Mesenchymal stem cell (in vitro differentiated cells and primary cell): ENCODE data around the gene GRK6. TPM values are rescaled to one million over a fixed set of nuclear protein-coding genes. Genes with fewer than 3 reads are reported as not detected.

Experiments used
- DNase-seq: peaks from one replicate; pipeline ENCODE4 v3.0.0-alpha.2; 2013
- H2AFZ ChIP-seq: one replicate; pipeline ENCODE4 v1.6.1; 2013; ENCODE audit warnings: low read depth, mild to moderate bottlenecking, control low read depth, inconsistent platforms, low read length, moderate library complexity
- H2AK5ac ChIP-seq: 2 replicates; pipeline ENCODE4 v1.6.1; 2013; ENCODE audit warnings: low read length, moderate library complexity, mild to moderate bottlenecking, inconsistent platforms; ENCODE audit not compliant: severe bottlenecking
- H2BK120ac ChIP-seq: one replicate; pipeline ENCODE4 v1.6.1; 2013; ENCODE audit warnings: low read depth, mild to moderate bottlenecking, inconsistent platforms, low read length, moderate library complexity
- H2BK12ac ChIP-seq, 2 experiments: one replicate each; pipeline ENCODE4 v1.6.1; 2013; ENCODE audit warnings: inconsistent platforms in 2 of 2, low read length in 2 of 2, mild to moderate bottlenecking in 2 of 2, moderate library complexity in 2 of 2, control low read depth in 1 of 2
- H2BK15ac ChIP-seq: one replicate; pipeline ENCODE4 v1.6.1; 2013; ENCODE audit warnings: mild to moderate bottlenecking, low read depth, inconsistent platforms; ENCODE audit not compliant: poor library complexity, severe bottlenecking
- H2BK5ac ChIP-seq: 2 replicates; pipeline ENCODE4 v1.6.1; 2013; ENCODE audit warnings: low read depth, mild to moderate bottlenecking, low read length, control low read depth, inconsistent platforms; ENCODE audit not compliant: poor library complexity, severe bottlenecking
- H3K14ac ChIP-seq, 2 experiments: one replicate each; pipeline ENCODE4 v1.6.1; 2013; ENCODE audit warnings: inconsistent platforms in 2 of 2, low read length in 2 of 2, control low read depth in 1 of 2, mild to moderate bottlenecking in 1 of 2, moderate library complexity in 1 of 2
- H3K18ac ChIP-seq, 2 experiments: one replicate each; pipeline ENCODE4 v1.6.1; 2013; ENCODE audit warnings: inconsistent platforms in 2 of 2, low read length in 2 of 2, control low read depth in 1 of 2, low read depth in 1 of 2, mild to moderate bottlenecking in 1 of 2
- H3K23ac ChIP-seq, 2 experiments: one replicate each; pipeline ENCODE4 v1.6.1; 2013; ENCODE audit warnings: inconsistent platforms in 2 of 2, low read length in 2 of 2, mild to moderate bottlenecking in 2 of 2, moderate library complexity in 2 of 2, control low read depth in 1 of 2
- H3K27ac ChIP-seq: 2 replicates; pipeline ENCODE4 v1.5.1; 2013; ENCODE audit warnings: mild to moderate bottlenecking, moderate library complexity, low read length, control low read depth, inconsistent platforms; ENCODE audit not compliant: poor library complexity, severe bottlenecking
- H3K27me3 ChIP-seq, 2 experiments: 2 replicates each; pipeline versions ENCODE4 v1.6.1 to v1.7.0; 2013; ENCODE audit warnings: low read length in 2 of 2, mild to moderate bottlenecking in 2 of 2, moderate library complexity in 2 of 2, control low read depth in 1 of 2, inconsistent platforms in 1 of 2; ENCODE audit not compliant: control insufficient read depth in 1 of 2, insufficient read depth in 1 of 2
- H3K36me3 ChIP-seq, 2 experiments: 2 replicates each; pipeline versions ENCODE4 v1.6.1 to v1.7.0; 2013; ENCODE audit warnings: low read length in 2 of 2, control low read depth in 1 of 2, inconsistent platforms in 1 of 2, low read depth in 1 of 2, mild to moderate bottlenecking in 1 of 2; ENCODE audit not compliant: insufficient read depth in 2 of 2, control insufficient read depth in 1 of 2
- H3K4ac ChIP-seq, 2 experiments: one replicate each; pipeline ENCODE4 v1.6.1; 2013; ENCODE audit warnings: inconsistent platforms in 2 of 2, low read length in 2 of 2, mild to moderate bottlenecking in 2 of 2, moderate library complexity in 2 of 2, control low read depth in 1 of 2, low read depth in 1 of 2
- H3K4me1 ChIP-seq: 2 replicates; pipeline ENCODE4 v1.6.1; 2013; ENCODE audit warnings: low read depth, low read length, control low read depth; ENCODE audit not compliant: control insufficient read depth, insufficient read depth
- H3K4me2 ChIP-seq: 2 replicates; pipeline ENCODE4 v1.6.1; 2013; ENCODE audit warnings: low read length, mild to moderate bottlenecking, inconsistent platforms; ENCODE audit not compliant: poor library complexity, severe bottlenecking
- H3K4me3 ChIP-seq, 2 experiments: 2 replicates each; pipeline versions ENCODE4 v1.5.1 to v1.7.0; 2013; ENCODE audit warnings: low read length in 2 of 2, mild to moderate bottlenecking in 2 of 2, control low read depth in 1 of 2, low read depth in 1 of 2; ENCODE audit not compliant: insufficient read depth in 1 of 2
- H3K79me1 ChIP-seq: replicated peaks from 2 replicates; pipeline ENCODE4 v1.6.1; 2013; ENCODE audit warnings: mild to moderate bottlenecking, control low read depth, low read length, inconsistent platforms; ENCODE audit not compliant: poor library complexity, severe bottlenecking
- H3K9ac ChIP-seq: 2 replicates; pipeline ENCODE4 v1.7.0; 2013; ENCODE audit warnings: mild to moderate bottlenecking, low read length, moderate library complexity
- H3K9me3 ChIP-seq: 2 replicates; pipeline ENCODE4 v1.7.0; 2013; ENCODE audit warnings: mild to moderate bottlenecking, low read length; ENCODE audit not compliant: control insufficient read depth
- H4K8ac ChIP-seq: one replicate; pipeline ENCODE4 v1.6.1; 2013; ENCODE audit warnings: inconsistent platforms, mild to moderate bottlenecking, low read length, moderate library complexity
- H4K91ac ChIP-seq: one replicate; pipeline ENCODE4 v1.6.1; 2013; ENCODE audit warnings: mild to moderate bottlenecking, low read length, inconsistent platforms
- WGBS: methylation state at CpG from one replicate; pipeline ENCODE4 v1.1.7; 2013; ENCODE audit warnings: mixed read lengths; 5-methylcytosine and 5-hydroxymethylcytosine counted together
- polyA plus RNA-seq, 2 experiments: library from polyadenylated mRNA; stranded (reverse); fragments of 200-250 nt; gene quantifications; one replicate each; pipeline ENCODE4 v1.2.3, GENCODE V29; 2013

The GRK6 gene
- polyA plus RNA-seq (2013, experiment 1 of 2), result 12.5 TPM
- 13.0 TPM for polyA plus RNA-seq (2013, experiment 2 of 2)

DNA sequence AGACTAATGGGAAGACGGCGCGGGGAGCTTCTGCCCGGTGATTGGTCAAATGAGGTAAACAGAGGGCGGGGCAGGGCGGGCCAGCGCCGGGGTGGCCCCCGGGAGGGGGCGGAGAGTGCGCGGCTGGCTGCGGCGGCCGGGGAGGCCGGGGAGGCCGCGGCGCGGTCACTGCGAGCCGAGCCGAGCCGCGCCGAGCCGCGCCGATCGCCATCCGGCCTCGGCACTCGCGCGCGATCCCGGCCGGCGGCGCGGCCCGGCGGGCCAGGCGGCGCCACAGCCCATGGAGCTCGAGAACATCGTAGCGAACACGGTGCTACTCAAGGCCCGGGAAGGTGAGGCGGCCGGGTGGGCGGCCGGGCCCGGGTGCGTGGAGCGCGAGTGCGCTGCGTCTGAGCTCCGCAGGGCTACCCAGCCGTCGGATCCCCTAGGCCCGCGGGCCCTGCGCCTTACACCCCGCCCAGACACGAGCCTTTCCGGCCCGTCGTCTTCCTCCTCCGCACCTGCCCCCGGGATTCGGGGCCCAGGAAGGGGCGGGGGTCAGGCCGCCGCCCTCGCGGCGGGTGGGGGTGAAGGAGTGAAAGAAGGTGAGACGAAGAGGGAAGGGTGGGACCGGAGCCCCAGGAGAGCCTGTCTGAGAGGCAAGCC, at the start of gene GRK6:
Gene GRK6 (plus strand): TSS at position 111 of the 645 bp plus-strand sequence. CDS start 170 bp downstream, at position 281.
- peak within 1 kb of the TSS; percentile 67 for H2AFZ ChIP-seq
- peak within 1 kb of the TSS; percentile 88 for H3K4me2 ChIP-seq
- peak within 1 kb of the TSS; percentile 79 to 90 for H3K4me3 ChIP-seq
- peak within 1 kb of the TSS; percentile 93 for H3K9ac ChIP-seq
- peak within 1 kb of the TSS; percentile 71 for H2BK120ac ChIP-seq
- H2BK12ac ChIP-seq, result peak within 1 kb of the TSS; percentile 66 to 93
- no peaks in the 10 kb centered on the region for H3K27me3 ChIP-seq
- H4K8ac ChIP-seq, result peak within 1 kb of the TSS; percentile 95
- peak within 1 kb of the TSS; percentile 65 for H2AK5ac ChIP-seq
- H3K14ac ChIP-seq, result peak within 1 kb of the TSS in 1 of 2 experiments; percentile 53
- under 1% methylated on average over 58 of the region's 82 CpGs for WGBS
- H3K4ac ChIP-seq, result peak within 1 kb of the TSS; percentile 71 to 77
- peak; percentile 48 for DNase-seq
- H2BK5ac ChIP-seq, result peak within 1 kb of the TSS; percentile 40
- peaks cover 8 to 20% of the 10 kb centered on the region in 2 experiments for H3K36me3 ChIP-seq
- H3K18ac ChIP-seq, result peak within 1 kb of the TSS; percentile 94 to 97
- H3K9me3 ChIP-seq, result no peaks in the 10 kb centered on the region
- H3K27ac ChIP-seq, result peak within 1 kb of the TSS; percentile 95
- peaks cover 35% of the 10 kb centered on the region for H3K79me1 ChIP-seq
- H2BK15ac ChIP-seq, result peak within 1 kb of the TSS; percentile 98
- peaks cover 23% of the 10 kb centered on the region for H3K4me1 ChIP-seq
- H3K23ac ChIP-seq, result peak within 1 kb of the TSS; percentile 3 to 27
- peak within 1 kb of the TSS; percentile 86 for H4K91ac ChIP-seq

DNA sequence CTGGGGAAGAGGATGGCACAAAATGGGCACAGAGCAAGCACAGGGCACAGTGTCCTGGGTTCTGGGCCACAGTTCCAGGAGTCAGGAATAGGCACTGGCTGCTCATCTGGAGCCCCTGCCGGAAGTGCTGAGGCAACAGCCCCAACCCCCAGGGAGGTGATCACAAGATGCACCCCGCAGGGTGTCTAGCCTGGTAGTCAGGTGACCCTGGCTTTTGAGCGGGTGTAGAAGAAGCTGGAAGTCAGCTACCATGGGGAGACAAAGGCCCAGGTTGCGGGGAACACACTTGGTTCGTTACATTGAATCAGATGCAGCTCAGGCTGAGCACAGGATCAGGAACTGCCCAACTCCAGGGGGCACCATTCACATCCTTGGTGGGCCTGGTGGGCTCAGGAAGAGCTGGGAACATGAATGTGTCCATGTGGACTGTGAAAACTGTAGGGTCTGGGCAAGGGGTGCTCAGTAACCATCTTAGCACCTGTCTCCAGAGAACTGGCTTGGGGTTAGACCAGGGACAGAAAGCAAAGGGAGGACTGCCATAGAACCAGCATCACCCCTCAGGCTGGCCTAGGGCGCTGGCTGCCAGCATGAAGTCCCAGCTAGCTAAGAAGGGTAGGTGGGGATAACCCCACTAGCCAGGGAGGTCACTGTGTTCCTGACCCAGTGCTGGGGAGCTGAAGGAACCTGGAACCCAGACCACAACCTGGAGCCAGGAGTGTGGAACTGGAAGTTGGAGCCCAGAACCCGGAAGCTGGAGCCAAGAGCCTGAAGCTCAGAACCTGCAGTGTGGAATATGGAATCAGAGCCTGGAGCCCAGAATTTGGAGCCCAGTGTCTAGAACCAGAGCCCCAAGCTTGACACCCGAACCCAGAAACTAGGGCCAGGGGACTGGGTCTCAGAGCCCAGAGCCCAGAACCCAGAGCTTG, 48.4 kb upstream of the GRK6 start:
- 96% methylated on average over 8 of the region's 8 CpGs for WGBS
- Histone ChIP-seq H4K91ac (no peak overlapping the region), H3K27ac (no peak overlapping the region), H3K4me2 (no peak overlapping the region), H2AFZ (no peak overlapping the region), H3K36me3 (peaks cover 0 to 4% of the 10 kb centered on the region in 2 experiments), H3K4me1 (peaks cover 18% of the 10 kb centered on the region), H3K14ac (no peak overlapping the region), H2BK15ac (no peak overlapping the region), H2BK5ac (no peak overlapping the region), H3K9me3 (no peaks in the 10 kb centered on the region), H3K4ac (no peak overlapping the region), H3K23ac (no peak overlapping the region), H2BK120ac (no peak overlapping the region), H2AK5ac (peak overlapping the region; percentile 29), H3K79me1 (no peaks in the 10 kb centered on the region), H3K18ac (no peak overlapping the region), H3K9ac (no peak overlapping the region), H4K8ac (no peak overlapping the region), H2BK12ac (no peak overlapping the region), H3K4me3 (no peak overlapping the region), H3K27me3 (peaks cover 0 to 54% of the 10 kb centered on the region in 2 experiments)
- no peak for DNase-seq

DNA sequence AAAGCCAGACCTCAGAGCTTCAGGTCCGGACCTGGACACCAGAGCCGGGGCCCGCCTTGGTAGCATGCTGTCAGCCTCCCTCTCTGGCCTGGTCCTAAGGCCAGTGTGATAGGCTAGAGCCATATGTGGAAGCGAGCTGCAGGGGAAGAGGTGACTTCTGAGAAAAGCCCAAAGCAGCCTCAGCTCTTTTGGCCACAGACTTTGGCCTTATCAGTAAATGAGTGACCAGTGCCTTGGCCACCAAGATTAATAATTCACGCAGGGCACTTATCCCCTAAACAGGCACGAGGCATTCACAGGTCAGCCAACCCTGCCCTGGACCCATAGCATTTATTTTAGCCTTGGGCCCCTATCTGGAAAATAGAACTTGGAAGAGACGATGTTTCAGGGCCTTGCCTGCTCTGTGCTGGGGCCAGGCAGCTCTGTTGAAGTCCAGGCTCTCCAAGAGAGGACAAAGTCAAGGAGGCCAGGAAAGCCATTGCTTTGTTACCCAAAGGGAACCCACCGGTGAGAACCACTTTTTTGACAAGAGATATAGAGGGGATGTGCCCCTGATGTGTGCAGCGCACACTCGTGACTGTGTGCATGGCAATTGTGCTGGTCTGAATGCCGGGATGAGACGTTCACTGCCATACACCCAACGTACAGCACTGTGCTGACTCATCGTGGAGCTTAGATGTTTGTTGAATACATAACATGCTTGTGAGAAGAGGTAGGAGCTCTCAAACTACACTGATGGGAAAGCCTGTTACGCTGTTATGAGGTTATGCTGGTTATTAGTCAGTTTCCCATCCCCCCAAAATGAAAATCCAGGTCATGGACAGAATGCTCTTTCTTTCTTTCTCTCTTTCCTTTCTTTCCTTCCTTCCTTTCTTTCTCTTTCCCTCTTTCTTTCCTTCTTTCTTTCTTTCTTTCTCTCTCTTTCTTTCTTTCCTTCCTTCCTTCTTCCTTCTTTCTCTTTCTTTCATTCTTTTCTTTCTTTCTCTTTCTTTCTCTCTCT, 47.3 kb upstream of the GRK6 start:
- Histone ChIP-seq H3K4me1 (peaks cover 18% of the 10 kb centered on the region), H3K4me3 (no peak overlapping the region), H2BK12ac (peak overlapping the region; percentile 53 to 55), H2BK5ac (peak overlapping the region; percentile 37), H3K4ac (peak overlapping the region in 1 of 2 experiments; percentile 60), H3K23ac (no peak overlapping the region), H2AFZ (no peak overlapping the region), H3K18ac (peak overlapping the region; percentile 11 to 59), H3K27ac (peak overlapping the region; percentile 79), H4K8ac (peak overlapping the region; percentile 76), H4K91ac (peak overlapping the region; percentile 5), H2BK120ac (no peak overlapping the region), H3K9me3 (no peaks in the 10 kb centered on the region), H2BK15ac (no peak overlapping the region), H3K36me3 (no peaks in the 10 kb centered on the region), H3K4me2 (no peak overlapping the region), H3K14ac (peak overlapping the region in 1 of 2 experiments; percentile 46), H2AK5ac (no peak overlapping the region), H3K79me1 (no peaks in the 10 kb centered on the region), H3K27me3 (peaks cover 3 to 56% of the 10 kb centered on the region in 2 experiments), H3K9ac (no peak overlapping the region)
- DNase-seq, result peak; percentile 90
- 70% methylated on average over 13 of the region's 15 CpGs for WGBS
